ENCODE results near the gene CES2. TPM values are rescaled to one million over a fixed set of nuclear protein-coding genes. Genes with fewer than 3 reads are reported as not detected.

The CES2 gene, protein sequence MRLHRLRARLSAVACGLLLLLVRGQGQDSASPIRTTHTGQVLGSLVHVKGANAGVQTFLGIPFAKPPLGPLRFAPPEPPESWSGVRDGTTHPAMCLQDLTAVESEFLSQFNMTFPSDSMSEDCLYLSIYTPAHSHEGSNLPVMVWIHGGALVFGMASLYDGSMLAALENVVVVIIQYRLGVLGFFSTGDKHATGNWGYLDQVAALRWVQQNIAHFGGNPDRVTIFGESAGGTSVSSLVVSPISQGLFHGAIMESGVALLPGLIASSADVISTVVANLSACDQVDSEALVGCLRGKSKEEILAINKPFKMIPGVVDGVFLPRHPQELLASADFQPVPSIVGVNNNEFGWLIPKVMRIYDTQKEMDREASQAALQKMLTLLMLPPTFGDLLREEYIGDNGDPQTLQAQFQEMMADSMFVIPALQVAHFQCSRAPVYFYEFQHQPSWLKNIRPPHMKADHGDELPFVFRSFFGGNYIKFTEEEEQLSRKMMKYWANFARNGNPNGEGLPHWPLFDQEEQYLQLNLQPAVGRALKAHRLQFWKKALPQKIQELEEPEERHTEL
- total RNA-seq, result 40.0 and 189 TPM in 2 replicates

DNA sequence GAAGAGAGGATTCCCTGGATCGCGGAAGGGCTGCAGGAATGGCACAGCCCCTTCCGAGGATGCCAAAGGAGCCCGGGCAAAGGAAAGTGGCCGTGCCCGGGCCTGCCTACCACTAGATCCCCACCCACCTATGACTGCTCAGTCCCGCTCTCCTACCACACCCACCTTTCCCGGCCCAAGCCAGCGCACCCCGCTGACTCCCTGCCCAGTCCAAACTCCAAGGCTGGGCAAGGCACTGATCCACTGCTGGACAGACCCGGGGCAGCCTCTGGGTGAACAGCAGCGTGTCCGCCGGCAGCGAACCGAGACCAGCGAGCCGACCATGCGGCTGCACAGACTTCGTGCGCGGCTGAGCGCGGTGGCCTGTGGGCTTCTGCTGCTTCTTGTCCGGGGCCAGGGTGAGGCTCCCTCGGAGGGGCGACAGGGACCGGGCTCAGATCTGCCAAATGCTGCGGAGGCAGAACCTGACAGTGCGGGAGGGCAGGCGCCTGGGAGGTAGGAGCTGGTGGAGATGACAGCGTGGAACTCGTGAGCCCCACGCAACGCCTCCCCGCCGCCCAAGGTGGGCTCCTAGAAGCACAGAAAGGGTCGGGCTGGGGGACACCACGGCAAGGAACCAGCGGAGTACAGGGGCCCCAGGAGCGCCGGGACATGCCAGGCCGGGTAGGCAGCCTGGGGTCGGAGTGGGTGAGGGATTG lies at the start of gene CES2:
TSS of gene CES2 (plus strand) at position 203 of the 698 bp plus-strand sequence. CDS start at position 323, 120 bp downstream.

DNA sequence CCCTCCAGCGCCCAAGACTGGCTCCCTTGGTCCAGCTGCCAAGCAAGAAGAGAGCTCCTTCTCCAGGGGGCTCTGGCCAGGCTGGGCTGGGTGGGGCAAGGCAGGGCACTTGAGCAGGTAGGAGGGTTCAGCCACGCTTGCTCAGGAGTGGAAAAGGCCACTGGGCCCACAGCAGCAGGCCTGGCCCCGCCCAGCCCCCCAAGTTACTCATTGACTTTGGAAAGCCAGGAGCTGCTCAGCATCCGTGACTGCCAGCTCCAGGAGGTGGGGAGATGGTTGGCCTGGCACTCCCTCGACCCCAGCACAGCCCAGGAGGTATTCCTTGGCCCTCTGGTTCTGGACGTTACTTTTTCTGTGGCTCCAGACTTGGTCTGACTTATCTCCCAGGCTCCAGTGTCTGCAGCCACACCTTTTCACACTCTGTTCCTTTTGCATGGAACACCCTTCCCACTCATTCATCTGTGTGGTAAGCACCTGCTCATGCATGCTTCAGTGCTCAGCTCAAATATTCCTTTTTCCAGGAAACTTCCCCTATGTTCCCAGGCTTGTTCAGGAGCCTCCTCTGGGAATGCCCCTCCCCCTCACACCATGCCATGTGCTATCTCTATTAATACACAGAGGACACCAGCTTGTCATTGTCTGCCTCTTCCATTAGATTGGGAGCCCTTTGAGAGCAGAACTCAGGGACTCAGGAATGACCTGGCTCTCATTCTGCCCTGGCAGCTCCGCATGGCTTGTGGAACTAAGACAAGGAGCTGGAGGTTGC lies 16.3 kb upstream of the CES2 start, which contains the start of gene CDH16:
TSS of gene CDH16 (minus strand) at position 83 of the 766 bp plus-strand sequence. CDS start 820 bp downstream, outside the sequence.

DNA sequence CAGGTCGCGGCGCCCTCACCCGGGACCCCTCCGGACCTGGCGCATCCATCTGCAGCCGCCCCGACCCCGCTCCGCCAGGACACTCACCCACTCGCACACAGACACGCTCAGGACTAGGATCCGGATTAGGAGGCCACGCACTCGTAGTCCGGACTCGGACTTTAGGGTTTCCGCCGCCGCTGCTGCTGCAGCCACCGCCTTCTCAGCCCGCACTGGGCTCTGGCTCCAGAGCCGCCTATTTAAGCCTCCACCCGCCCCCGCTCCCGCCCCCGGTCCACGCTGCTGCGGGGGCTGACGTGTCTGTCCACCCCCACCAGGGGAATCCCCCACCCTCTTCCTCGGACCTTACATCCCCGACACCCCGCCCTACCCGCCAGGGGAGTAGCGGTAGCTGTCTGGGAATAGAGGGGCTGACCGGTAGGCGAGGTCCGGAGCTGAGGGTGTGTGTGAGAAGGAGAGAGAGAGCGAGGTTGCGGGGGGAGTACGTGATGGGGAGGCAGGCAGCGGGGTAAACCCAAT lies 9.9 kb upstream of the CES2 start, which contains the start of gene RRAD:
TSS of gene RRAD (minus strand) at position 214 of the 519 bp plus-strand sequence. CDS start 356 bp downstream, outside the sequence.

DNA sequence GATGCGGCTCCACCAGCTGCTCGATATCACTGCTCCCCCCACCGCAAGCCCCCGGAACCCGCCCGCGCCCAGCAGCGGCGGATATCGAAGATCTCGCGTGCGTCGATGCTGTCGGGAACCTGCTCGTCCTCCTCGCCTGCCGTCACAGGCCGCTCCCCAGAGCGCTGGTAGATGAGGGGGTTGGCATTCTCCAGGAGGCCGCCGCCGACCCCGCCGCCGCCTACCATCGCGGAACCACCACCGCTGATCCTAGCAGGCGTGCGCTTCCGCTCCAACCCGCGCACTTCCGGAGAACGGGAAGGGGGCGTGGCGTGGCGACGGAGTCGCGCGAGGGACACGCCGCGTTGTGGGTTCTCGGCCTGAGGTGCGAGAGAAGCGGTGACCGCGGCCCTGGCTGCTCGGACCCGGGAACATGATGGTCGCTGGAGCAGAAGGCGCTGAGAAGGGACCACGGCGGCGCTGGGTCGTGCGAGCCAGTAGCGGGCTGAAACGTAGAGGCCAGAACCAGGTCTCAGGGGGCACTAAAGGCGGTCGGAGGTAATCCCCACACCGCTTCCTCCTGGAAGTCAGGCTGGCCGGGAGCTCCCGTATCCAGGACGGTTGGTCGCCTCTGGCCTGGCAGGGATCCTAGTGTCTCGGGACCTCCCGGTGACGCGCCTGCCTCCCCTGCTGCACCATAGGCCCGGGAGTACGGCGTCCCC lies 1.0 kb upstream of the CES2 start, which contains the start of gene CIAO2B:
TSS of gene CIAO2B (minus strand) at position 265 of the 701 bp plus-strand sequence. CDS start at position 227, 38 bp downstream.

DNA sequence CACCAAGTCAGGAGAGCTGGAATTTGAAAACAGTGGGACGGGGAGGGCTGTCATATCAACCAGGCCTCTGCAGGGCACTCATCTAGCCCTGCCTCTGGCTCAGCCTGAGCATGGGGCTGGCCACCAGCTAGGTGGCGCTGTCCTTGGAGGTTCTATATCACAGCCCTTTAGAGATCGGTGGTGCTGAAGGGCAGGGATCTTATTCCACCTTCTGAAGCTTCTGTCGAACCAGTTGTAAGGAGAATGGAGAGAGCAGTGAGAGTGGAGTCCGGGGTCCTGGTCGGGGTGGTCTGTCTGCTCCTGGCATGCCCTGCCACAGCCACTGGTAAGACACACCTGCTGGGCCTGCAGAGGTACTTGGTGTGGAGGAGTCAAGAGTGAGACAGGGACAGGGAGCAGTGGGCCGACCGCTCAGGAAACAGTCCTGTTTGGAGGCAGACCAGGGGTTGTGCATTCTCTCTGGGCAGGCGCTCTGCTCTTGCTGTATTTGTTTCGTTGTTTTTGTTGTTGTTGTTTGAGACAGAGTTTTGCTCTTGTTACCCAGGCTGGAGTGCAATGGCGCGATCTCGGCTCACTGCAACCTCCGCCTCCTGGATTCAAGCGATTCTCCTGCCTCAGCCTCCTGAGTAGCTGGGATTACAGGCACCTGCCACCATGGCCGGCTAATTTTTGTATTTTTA lies 25.9 kb downstream of the CES2 start, which contains the start of gene CES3:
TSS of gene CES3 (plus strand) at position 202 of the 680 bp plus-strand sequence. CDS start at position 244, 42 bp downstream.

DNA sequence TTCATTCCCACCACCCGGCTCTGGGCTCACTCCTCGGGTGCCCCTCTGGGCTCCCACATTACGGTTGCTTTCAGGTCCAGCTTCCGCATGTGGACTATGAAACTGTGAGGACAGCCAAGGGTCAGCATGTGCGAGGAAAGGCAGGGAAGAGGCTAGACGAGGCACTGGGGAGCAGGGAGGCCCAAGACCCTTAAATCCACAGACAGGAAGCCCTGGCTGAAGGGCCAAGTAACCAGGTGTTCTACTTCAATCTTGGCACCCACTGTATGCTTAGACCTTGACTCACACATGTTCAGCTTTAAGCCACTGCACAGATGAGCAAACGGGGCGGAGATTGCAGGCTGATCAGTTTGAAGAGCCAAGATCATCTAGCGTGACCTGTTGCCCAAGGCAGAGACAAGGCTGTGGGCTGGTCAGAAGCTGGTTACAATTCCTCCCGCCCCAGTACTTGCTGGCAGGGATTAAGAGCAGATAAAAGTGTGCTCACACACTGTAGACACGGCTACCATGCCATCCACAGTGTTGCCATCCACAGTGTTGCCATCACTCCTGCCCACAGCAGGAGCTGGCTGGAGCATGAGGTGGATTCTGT lies 53.0 kb downstream of the CES2 start, which contains the start of gene CES4A:
TSS of gene CES4A (plus strand) at position 393 of the 592 bp plus-strand sequence. CDS start at position 577, 184 bp downstream.

Other genes starting within 250 kb of the CES2 start
- gene CMTM4, start 238.8 kb upstream of the CES2 start, total RNA-seq, result 48.0 and 92.3 TPM in 2 replicates
- 101 and 125 TPM in 2 replicates for gene DYNC1LI2, start 183.9 kb upstream of the CES2 start, total RNA-seq
- 0.21 and 0.24 TPM in 2 replicates for gene TERB1, start 133.9 kb upstream of the CES2 start, total RNA-seq
- 78.6 and 87.2 TPM in 2 replicates for gene NAE1, start 104.5 kb upstream of the CES2 start, total RNA-seq
- not detected in 2 replicates for gene CA7, start 91.1 kb upstream of the CES2 start, total RNA-seq
- 9.6 and 15.3 TPM in 2 replicates for gene PDP2, start 55.0 kb upstream of the CES2 start, total RNA-seq
- gene CDH16, start 16.6 kb upstream of the CES2 start, total RNA-seq, result 2.1 and 4.3 TPM in 2 replicates
- 62.4 and 118 TPM in 2 replicates for gene RRAD, start 10.0 kb upstream of the CES2 start, total RNA-seq
- 189 and 217 TPM in 2 replicates for gene CIAO2B, start 1.1 kb upstream of the CES2 start, total RNA-seq
- gene CES3, start 25.8 kb downstream of the CES2 start, total RNA-seq, result 2.7 and 5.3 TPM in 2 replicates
- gene CES4A, start 53.1 kb downstream of the CES2 start, total RNA-seq, result 1.3 and 2.2 TPM in 2 replicates
- gene CBFB, start 93.6 kb downstream of the CES2 start, total RNA-seq, result 95.7 and 123 TPM in 2 replicates
- gene PHAF1, start 174.4 kb downstream of the CES2 start, total RNA-seq, result 12.1 and 12.5 TPM in 2 replicates
- gene B3GNT9, start 215.5 kb downstream of the CES2 start, total RNA-seq, result 8.9 and 15.8 TPM in 2 replicates
- 35.4 and 48.2 TPM in 2 replicates for gene TRADD, start 224.4 kb downstream of the CES2 start, total RNA-seq
- gene FBXL8, start 224.4 kb downstream of the CES2 start, total RNA-seq, result 8.0 and 8.3 TPM in 2 replicates
- gene HSF4, start 229.2 kb downstream of the CES2 start, total RNA-seq, result 3.1 and 6.2 TPM in 2 replicates
- gene NOL3, start 235.0 kb downstream of the CES2 start, total RNA-seq, result 30.1 and 32.4 TPM in 2 replicates
- gene MATCAP1, start 248.4 kb downstream of the CES2 start, total RNA-seq, result 3.6 and 3.8 TPM in 2 replicates